Panc1 (cell line): ENCODE measurements around the gene PNO1.
"Not testable (repeated sequence)": the region's sequence is repeated elsewhere in the genome, so short reads cannot be mapped to it uniquely, and the experiment has no call there.

Experiments used
- POLR2AphosphoS5 ChIP-seq: IDR thresholded peaks from 2 replicates; pipeline ENCODE4 v1.6.1; 2012; ENCODE audit warnings: mild to moderate bottlenecking, low read depth, low read length, moderate library complexity
- SIN3A ChIP-seq: IDR thresholded peaks from 2 replicates; pipeline ENCODE4 v1.6.1; 2012; ENCODE audit warnings: low read depth, mild to moderate bottlenecking, low read length, moderate library complexity, borderline replicate concordance; ENCODE audit not compliant: insufficient read depth
- TCF7L2 ChIP-seq: IDR thresholded peaks from 2 replicates; pipeline ENCODE4 v1.6.1; 2011; ENCODE audit warnings: mild to moderate bottlenecking, low read depth, low read length, inconsistent platforms
- TF ChIP-seq, protein P1 (sequence below): fragments of 450-650 bp; IDR thresholded peaks from 2 replicates; pipeline ENCODE4 v1.5.1; 2017; ENCODE audit warnings: mild to moderate bottlenecking
- TF ChIP-seq, protein P2 (sequence below), 2 experiments: IDR thresholded peaks; 2 replicates each; pipeline ENCODE4 v1.6.1; 2011 to 2012; ENCODE audit warnings: low read depth in 2 of 2, control low read depth in 1 of 2, low read length in 1 of 2, mild to moderate bottlenecking in 1 of 2, moderate library complexity in 1 of 2; ENCODE audit not compliant: insufficient read depth in 1 of 2

GRCh38 chr2:68175210-68175609, 17.5 kb downstream of the PNO1 start:
- TF ChIP-seq, protein P1, sequence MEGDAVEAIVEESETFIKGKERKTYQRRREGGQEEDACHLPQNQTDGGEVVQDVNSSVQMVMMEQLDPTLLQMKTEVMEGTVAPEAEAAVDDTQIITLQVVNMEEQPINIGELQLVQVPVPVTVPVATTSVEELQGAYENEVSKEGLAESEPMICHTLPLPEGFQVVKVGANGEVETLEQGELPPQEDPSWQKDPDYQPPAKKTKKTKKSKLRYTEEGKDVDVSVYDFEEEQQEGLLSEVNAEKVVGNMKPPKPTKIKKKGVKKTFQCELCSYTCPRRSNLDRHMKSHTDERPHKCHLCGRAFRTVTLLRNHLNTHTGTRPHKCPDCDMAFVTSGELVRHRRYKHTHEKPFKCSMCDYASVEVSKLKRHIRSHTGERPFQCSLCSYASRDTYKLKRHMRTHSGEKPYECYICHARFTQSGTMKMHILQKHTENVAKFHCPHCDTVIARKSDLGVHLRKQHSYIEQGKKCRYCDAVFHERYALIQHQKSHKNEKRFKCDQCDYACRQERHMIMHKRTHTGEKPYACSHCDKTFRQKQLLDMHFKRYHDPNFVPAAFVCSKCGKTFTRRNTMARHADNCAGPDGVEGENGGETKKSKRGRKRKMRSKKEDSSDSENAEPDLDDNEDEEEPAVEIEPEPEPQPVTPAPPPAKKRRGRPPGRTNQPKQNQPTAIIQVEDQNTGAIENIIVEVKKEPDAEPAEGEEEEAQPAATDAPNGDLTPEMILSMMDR: not testable (repeated sequence)
- not testable (repeated sequence) for TF ChIP-seq SIN3A, POLR2AphosphoS5, TCF7L2
- TF ChIP-seq, protein P2, sequence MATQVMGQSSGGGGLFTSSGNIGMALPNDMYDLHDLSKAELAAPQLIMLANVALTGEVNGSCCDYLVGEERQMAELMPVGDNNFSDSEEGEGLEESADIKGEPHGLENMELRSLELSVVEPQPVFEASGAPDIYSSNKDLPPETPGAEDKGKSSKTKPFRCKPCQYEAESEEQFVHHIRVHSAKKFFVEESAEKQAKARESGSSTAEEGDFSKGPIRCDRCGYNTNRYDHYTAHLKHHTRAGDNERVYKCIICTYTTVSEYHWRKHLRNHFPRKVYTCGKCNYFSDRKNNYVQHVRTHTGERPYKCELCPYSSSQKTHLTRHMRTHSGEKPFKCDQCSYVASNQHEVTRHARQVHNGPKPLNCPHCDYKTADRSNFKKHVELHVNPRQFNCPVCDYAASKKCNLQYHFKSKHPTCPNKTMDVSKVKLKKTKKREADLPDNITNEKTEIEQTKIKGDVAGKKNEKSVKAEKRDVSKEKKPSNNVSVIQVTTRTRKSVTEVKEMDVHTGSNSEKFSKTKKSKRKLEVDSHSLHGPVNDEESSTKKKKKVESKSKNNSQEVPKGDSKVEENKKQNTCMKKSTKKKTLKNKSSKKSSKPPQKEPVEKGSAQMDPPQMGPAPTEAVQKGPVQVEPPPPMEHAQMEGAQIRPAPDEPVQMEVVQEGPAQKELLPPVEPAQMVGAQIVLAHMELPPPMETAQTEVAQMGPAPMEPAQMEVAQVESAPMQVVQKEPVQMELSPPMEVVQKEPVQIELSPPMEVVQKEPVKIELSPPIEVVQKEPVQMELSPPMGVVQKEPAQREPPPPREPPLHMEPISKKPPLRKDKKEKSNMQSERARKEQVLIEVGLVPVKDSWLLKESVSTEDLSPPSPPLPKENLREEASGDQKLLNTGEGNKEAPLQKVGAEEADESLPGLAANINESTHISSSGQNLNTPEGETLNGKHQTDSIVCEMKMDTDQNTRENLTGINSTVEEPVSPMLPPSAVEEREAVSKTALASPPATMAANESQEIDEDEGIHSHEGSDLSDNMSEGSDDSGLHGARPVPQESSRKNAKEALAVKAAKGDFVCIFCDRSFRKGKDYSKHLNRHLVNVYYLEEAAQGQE (IDR thresholded peaks at IDR 0.05; ENCODE audit: insufficient read depth in 1 of 2, low read depth in 2 of 2, low read length in 1 of 2): not testable (repeated sequence)
